HG03196 (cell line): ENCODE results near the gene ANKFY1.
"Not testable (repeated sequence)": the region's sequence is repeated elsewhere in the genome, so short reads cannot be mapped to it uniquely, and the experiment has no call there.

Experiments
- ATAC-seq: cut with Tn5 transposase; IDR thresholded peaks from one replicate; pipeline ENCODE4 v1.9.1; 2021; ENCODE audit not compliant: unreplicated experiment

The ANKFY1 gene

GRCh38 chr17:4159761-4160160 lies 104.0 kb downstream of the ANKFY1 start:
- no peak for ATAC-seq

GRCh38 chr17:4157618-4158333 lies 106.0 kb downstream of the ANKFY1 start:
- no peak for ATAC-seq

GRCh38 chr17:4156750-4157381 lies 106.9 kb downstream of the ANKFY1 start:
- ATAC-seq: no peak

GRCh38 chr17:4155980-4156620 lies 107.7 kb downstream of the ANKFY1 start:
- no peak for ATAC-seq

GRCh38 chr17:4154201-4154600 lies 109.6 kb downstream of the ANKFY1 start:
- ATAC-seq: no peak

GRCh38 chr17:4152471-4152870 lies 111.3 kb downstream of the ANKFY1 start:
- no peak for ATAC-seq

GRCh38 chr17:4150096-4150495 lies 113.7 kb downstream of the ANKFY1 start:
- ATAC-seq: no peak

- no peak for ATAC-seq
Measured at GRCh38 chr17:4148611-4149308, 115.0 kb downstream of the ANKFY1 start.

- ATAC-seq: no peak
Measured at GRCh38 chr17:4147751-4148310, 115.9 kb downstream of the ANKFY1 start.

GRCh38 chr17:4146641-4147040 lies 117.1 kb downstream of the ANKFY1 start:
- no peak for ATAC-seq

GRCh38 chr17:4144422-4144747 lies 119.4 kb downstream of the ANKFY1 start:
- ATAC-seq: no peak

GRCh38 chr17:4143563-4144421 lies 120.0 kb downstream of the ANKFY1 start:
- peak; percentile 58 for ATAC-seq

- peak; percentile 18 for ATAC-seq
Measured at GRCh38 chr17:4142107-4142900, 121.5 kb downstream of the ANKFY1 start.

GRCh38 chr17:4140125-4140524 lies 123.7 kb downstream of the ANKFY1 start:
- no peak for ATAC-seq

- ATAC-seq: not testable (repeated sequence)
Measured at GRCh38 chr17:4138906-4139526, 124.8 kb downstream of the ANKFY1 start.

GRCh38 chr17:4136373-4136772 lies 127.4 kb downstream of the ANKFY1 start:
- ATAC-seq: no peak

GRCh38 chr17:4135489-4135888 lies 128.3 kb downstream of the ANKFY1 start:
- no peak for ATAC-seq

GRCh38 chr17:4134721-4135120 lies 129.1 kb downstream of the ANKFY1 start:
- ATAC-seq: no peak

- ATAC-seq: no peak
Measured at GRCh38 chr17:4130715-4131114, 133.1 kb downstream of the ANKFY1 start.
